GM23338 (cell line): ENCODE data around the gene ACTG1. TPM values are rescaled to one million over a fixed set of nuclear protein-coding genes. Genes with fewer than 3 reads are reported as not detected.
A peak's percentile ranks its signal among the peaks of the same experiment; 100 is the strongest.

Source experiments
- ATAC-seq: fragments of 200-7000 bp; cut with Tn5 transposase; 3 replicates; pipeline ENCODE4 v1.9.1; 2020
- DNase-seq: peaks from one replicate; pipeline ENCODE4 v3.0.0-alpha.2; 2015; ENCODE audit warnings: low spot score
- H2AFZ ChIP-seq: fragments of 200-600 bp; sonication (generic); 2 replicates; pipeline ENCODE4 v1.8.0; 2016; ENCODE audit warnings: antibody characterized with exemption, mild to moderate bottlenecking, moderate library complexity
- H3F3A ChIP-seq: fragments of 200-600 bp; sonication (generic); replicated peaks from 2 replicates; pipeline ENCODE4 v1.8.0; 2017; ENCODE audit warnings: antibody characterized with exemption, mixed run types, low read depth
- H3K27ac ChIP-seq: fragments of 200-600 bp; sonication (generic); 2 replicates; pipeline ENCODE4 v1.6.1; 2016; ENCODE audit warnings: low read depth
- H3K27me3 ChIP-seq: fragments of 200-600 bp; sonication (generic); 2 replicates; pipeline ENCODE4 v1.8.0; 2016; ENCODE audit warnings: mild to moderate bottlenecking, mixed run types, moderate library complexity; ENCODE audit not compliant: insufficient read depth
- H3K36me3 ChIP-seq: fragments of 200-600 bp; sonication (generic); 2 replicates; pipeline ENCODE4 v1.8.0; 2016; ENCODE audit warnings: mild to moderate bottlenecking; ENCODE audit not compliant: insufficient read depth
- H3K4me1 ChIP-seq: fragments of 200-600 bp; sonication (generic); 2 replicates; pipeline ENCODE4 v1.8.0; 2016; ENCODE audit warnings: mild to moderate bottlenecking, moderate library complexity; ENCODE audit not compliant: insufficient read depth
- H3K4me2 ChIP-seq: fragments of 200-600 bp; sonication (generic); 2 replicates; pipeline ENCODE4 v1.7.1; 2017; ENCODE audit warnings: mixed run types
- H3K4me3 ChIP-seq: fragments of 200-600 bp; sonication (generic); 2 replicates; pipeline ENCODE4 v1.6.1; 2016; ENCODE audit warnings: mixed run types
- H3K79me2 ChIP-seq: fragments of 200-600 bp; sonication (generic); replicated peaks from 2 replicates; pipeline ENCODE4 v1.8.0; 2017; ENCODE audit warnings: mild to moderate bottlenecking; ENCODE audit not compliant: insufficient read depth
- H3K9me2 ChIP-seq: fragments of 200-600 bp; sonication (generic); 2 replicates; pipeline ENCODE4 v1.8.0; 2017; ENCODE audit not compliant: insufficient read depth
- H4K20me1 ChIP-seq: fragments of 200-600 bp; sonication (generic); replicated peaks from 2 replicates; pipeline ENCODE4 v1.8.0; 2017; ENCODE audit warnings: mild to moderate bottlenecking; ENCODE audit not compliant: insufficient read depth
- H3K27ac Mint-ChIP-seq: 2 replicates; pipeline ENCODE4 v1.8.0; 2020; ENCODE audit warnings: inconsistent platforms, mild to moderate bottlenecking, moderate library complexity, mixed read lengths
- H3K27me3 Mint-ChIP-seq: 3 replicates; pipeline ENCODE4 v1.8.0; 2022; ENCODE audit warnings: low read depth, mild to moderate bottlenecking, moderate library complexity, mixed read lengths, inconsistent platforms; ENCODE audit not compliant: insufficient read depth, poor library complexity
- H3K36me3 Mint-ChIP-seq: 3 replicates; pipeline ENCODE4 v1.8.0; 2021; ENCODE audit warnings: low read depth, mild to moderate bottlenecking, inconsistent platforms, moderate library complexity, mixed read lengths
- H3K4me1 Mint-ChIP-seq: 3 replicates; pipeline ENCODE4 v1.8.0; 2020; ENCODE audit warnings: mild to moderate bottlenecking, inconsistent platforms, mixed read lengths
- H3K4me3 Mint-ChIP-seq: 3 replicates; pipeline ENCODE4 v1.8.0; 2021; ENCODE audit warnings: moderate library complexity, mild to moderate bottlenecking, inconsistent platforms, mixed read lengths
- H3K9me3 Mint-ChIP-seq: 3 replicates; pipeline ENCODE4 v1.8.0; 2020; ENCODE audit warnings: moderate library complexity, mild to moderate bottlenecking, inconsistent platforms, mixed read lengths
- CREB1 ChIP-seq: fragments of 250-450 bp; sonication (Bioruptor Pico); IDR thresholded peaks from 2 replicates; pipeline ENCODE4 v1.5.0; 2020; ENCODE audit warnings: low read depth, mild to moderate bottlenecking, moderate library complexity
- JUNB ChIP-seq: IDR thresholded peaks from one replicate; pipeline ENCODE4 v1.6.1; 2016; ENCODE audit warnings: antibody characterized with exemption; ENCODE audit not compliant: unreplicated experiment
- polyA plus RNA-seq: library from polyadenylated mRNA; unstranded; fragments of >200 nt; fragmentation: Nextera tagmentation; extraction: Ambion mirVana; gene quantifications from 2 replicates; pipeline ENCODE4 v1.2.1, GENCODE V29; 2016
- total RNA-seq: library from RNA; depleted of rRNA; stranded (reverse); fragments of >200 nt; shearing (Covaris generic); gene quantifications from 2 replicates; pipeline ENCODE4 v1.2.3, GENCODE V29; 2014
- TF ChIP-seq, protein P1 (sequence below), 2 experiments: fragments of 200-600 bp in 1 of 2; sonication (generic) in 1 of 2; conservative IDR thresholded peaks; 2 replicates each; pipeline versions ENCODE4 v1.5.1 to v1.6.1; 2016 to 2017; ENCODE audit warnings: antibody characterized with exemption in 2 of 2, low read depth in 2 of 2, mild to moderate bottlenecking in 2 of 2, moderate library complexity in 1 of 2
- TF ChIP-seq, protein P2 (sequence below): fragments of 250-450 bp; sonication (Bioruptor Pico); IDR thresholded peaks from 2 replicates; pipeline ENCODE4 v1.5.0; 2020; ENCODE audit warnings: mild to moderate bottlenecking, moderate library complexity

Gene ACTG1
- total and polyA plus RNA-seq, 2 experiments from 2014 or later, result 1,867 to 4,739 TPM

GRCh38 chr17:81483085-81483861 lies 29.3 kb downstream of the ACTG1 start:
- no peaks in the 10 kb centered on the region for H4K20me1 ChIP-seq
- peaks cover 2% of the 10 kb centered on the region; the same call in 1 of the 3 replicates for H3K4me1 Mint-ChIP-seq
- H3K9me3 Mint-ChIP-seq, result peaks cover 3% of the 10 kb centered on the region; the same call in 1 of the 3 replicates
- H2AFZ ChIP-seq, result peak overlapping the region; percentile 72
- ATAC-seq (peak; percentile 4), DNase-seq (no peak)
- no peaks in the 10 kb centered on the region for H3F3A ChIP-seq
- H3K36me3 Mint-ChIP-seq, result no peaks in the 10 kb centered on the region; the same call in 2 of the 3 replicates
- H3K4me1 ChIP-seq, result no peaks in the 10 kb centered on the region; the same call in 1 of the 2 replicates
- H3K27me3 ChIP-seq, result peaks cover 63% of the 10 kb centered on the region
- H3K27me3 Mint-ChIP-seq, result peaks cover 52% of the 10 kb centered on the region
- peak overlapping the region; percentile 73 for H3K4me3 ChIP-seq
- no peak overlapping the region for H3K27ac Mint-ChIP-seq
- H3K4me3 Mint-ChIP-seq, result peak overlapping the region; percentile 45; the same call in 2 of the 3 replicates
- H3K79me2 ChIP-seq, result no peaks in the 10 kb centered on the region
- TF ChIP-seq CREB1 (CRISPR knock-in tag) (no peak), JUNB (no peak)
- TF ChIP-seq, protein P1, sequence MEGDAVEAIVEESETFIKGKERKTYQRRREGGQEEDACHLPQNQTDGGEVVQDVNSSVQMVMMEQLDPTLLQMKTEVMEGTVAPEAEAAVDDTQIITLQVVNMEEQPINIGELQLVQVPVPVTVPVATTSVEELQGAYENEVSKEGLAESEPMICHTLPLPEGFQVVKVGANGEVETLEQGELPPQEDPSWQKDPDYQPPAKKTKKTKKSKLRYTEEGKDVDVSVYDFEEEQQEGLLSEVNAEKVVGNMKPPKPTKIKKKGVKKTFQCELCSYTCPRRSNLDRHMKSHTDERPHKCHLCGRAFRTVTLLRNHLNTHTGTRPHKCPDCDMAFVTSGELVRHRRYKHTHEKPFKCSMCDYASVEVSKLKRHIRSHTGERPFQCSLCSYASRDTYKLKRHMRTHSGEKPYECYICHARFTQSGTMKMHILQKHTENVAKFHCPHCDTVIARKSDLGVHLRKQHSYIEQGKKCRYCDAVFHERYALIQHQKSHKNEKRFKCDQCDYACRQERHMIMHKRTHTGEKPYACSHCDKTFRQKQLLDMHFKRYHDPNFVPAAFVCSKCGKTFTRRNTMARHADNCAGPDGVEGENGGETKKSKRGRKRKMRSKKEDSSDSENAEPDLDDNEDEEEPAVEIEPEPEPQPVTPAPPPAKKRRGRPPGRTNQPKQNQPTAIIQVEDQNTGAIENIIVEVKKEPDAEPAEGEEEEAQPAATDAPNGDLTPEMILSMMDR (conservative IDR thresholded peaks at IDR 0.05; ENCODE audit: low read depth in 2 of 2), result no peak
- TF ChIP-seq, protein P2, sequence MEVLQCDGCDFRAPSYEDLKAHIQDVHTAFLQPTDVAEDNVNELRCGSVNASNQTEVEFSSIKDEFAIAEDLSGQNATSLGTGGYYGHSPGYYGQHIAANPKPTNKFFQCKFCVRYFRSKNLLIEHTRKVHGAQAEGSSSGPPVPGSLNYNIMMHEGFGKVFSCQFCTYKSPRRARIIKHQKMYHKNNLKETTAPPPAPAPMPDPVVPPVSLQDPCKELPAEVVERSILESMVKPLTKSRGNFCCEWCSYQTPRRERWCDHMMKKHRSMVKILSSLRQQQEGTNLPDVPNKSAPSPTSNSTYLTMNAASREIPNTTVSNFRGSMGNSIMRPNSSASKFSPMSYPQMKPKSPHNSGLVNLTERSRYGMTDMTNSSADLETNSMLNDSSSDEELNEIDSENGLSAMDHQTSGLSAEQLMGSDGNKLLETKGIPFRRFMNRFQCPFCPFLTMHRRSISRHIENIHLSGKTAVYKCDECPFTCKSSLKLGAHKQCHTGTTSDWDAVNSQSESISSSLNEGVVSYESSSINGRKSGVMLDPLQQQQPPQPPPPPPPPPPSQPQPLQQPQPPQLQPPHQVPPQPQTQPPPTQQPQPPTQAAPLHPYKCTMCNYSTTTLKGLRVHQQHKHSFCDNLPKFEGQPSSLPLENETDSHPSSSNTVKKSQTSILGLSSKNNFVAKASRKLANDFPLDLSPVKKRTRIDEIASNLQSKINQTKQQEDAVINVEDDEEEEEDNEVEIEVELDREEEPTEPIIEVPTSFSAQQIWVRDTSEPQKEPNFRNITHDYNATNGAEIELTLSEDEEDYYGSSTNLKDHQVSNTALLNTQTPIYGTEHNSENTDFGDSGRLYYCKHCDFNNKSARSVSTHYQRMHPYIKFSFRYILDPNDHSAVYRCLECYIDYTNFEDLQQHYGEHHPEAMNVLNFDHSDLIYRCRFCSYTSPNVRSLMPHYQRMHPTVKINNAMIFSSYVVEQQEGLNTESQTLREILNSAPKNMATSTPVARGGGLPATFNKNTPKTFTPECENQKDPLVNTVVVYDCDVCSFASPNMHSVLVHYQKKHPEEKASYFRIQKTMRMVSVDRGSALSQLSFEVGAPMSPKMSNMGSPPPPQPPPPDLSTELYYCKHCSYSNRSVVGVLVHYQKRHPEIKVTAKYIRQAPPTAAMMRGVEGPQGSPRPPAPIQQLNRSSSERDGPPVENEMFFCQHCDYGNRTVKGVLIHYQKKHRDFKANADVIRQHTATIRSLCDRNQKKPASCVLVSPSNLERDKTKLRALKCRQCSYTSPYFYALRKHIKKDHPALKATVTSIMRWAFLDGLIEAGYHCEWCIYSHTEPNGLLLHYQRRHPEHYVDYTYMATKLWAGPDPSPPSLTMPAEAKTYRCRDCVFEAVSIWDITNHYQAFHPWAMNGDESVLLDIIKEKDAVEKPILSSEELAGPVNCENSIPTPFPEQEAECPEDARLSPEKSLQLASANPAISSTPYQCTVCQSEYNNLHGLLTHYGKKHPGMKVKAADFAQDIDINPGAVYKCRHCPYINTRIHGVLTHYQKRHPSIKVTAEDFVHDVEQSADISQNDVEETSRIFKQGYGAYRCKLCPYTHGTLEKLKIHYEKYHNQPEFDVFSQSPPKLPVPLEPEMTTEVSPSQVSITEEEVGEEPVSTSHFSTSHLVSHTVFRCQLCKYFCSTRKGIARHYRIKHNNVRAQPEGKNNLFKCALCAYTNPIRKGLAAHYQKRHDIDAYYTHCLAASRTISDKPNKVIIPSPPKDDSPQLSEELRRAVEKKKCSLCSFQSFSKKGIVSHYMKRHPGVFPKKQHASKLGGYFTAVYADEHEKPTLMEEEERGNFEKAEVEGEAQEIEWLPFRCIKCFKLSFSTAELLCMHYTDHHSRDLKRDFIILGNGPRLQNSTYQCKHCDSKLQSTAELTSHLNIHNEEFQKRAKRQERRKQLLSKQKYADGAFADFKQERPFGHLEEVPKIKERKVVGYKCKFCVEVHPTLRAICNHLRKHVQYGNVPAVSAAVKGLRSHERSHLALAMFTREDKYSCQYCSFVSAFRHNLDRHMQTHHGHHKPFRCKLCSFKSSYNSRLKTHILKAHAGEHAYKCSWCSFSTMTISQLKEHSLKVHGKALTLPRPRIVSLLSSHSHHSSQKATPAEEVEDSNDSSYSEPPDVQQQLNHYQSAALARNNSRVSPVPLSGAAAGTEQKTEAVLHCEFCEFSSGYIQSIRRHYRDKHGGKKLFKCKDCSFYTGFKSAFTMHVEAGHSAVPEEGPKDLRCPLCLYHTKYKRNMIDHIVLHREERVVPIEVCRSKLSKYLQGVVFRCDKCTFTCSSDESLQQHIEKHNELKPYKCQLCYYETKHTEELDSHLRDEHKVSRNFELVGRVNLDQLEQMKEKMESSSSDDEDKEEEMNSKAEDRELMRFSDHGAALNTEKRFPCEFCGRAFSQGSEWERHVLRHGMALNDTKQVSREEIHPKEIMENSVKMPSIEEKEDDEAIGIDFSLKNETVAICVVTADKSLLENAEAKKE (CRISPR knock-in tag), result no peak
- H3K9me2 ChIP-seq, result no peaks in the 10 kb centered on the region
- peak overlapping the region; percentile 89 for H3K4me2 ChIP-seq
- no peaks in the 10 kb centered on the region for H3K36me3 ChIP-seq
- H3K27ac ChIP-seq, result no peak overlapping the region
